NCI-H1048 (cell line): Measurements from ENCODE around the gene RPL18A.

ENCODE experiments used
- DNase-seq: peaks from one replicate; lab custom pipeline; 2025; lab: John Stamatoyannopoulos, UW

RPL18A gene

DNA sequence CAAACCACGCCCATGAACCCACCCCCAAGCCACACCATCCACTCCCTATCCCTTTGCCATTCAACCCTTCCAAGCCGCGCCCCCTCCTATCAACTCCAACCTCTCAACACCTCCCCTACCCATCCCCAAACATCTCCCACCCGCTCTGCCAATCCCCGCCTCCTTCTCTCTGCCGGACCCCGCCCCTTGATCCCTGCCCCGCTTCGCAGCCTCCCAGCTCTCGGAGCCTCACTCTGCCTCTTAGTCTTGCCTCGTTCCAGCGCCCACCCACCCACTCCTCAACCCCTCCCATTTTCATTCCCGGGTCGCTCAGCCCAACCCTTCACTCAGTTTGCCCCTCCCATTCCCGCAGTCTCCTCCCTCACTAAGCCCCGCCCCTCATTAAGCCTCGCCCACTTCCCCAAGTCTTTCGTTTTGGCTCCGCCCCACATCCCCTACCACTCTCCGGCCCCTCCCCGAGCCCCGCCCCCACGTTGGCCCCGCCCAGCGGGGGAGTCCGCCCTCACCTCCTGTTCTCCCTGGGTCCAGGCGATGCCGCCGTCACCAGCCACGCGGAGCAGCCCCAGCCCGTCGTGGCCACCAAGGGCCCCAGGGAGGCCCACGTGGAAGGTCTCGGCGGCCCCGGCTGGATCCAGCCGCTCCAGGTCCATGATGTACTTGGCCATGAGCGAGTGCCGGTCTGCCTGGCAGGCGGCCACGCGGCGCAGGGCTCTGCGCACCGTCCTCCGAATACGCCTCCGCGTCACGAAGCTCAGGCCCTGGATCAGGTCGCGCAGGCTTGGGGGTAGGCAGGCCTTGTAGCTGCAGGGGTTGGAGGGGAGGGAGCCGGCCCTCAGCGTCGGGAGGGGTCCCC lies 17.7 kb upstream of the RPL18A start:
- peak; percentile 81 for DNase-seq

DNA sequence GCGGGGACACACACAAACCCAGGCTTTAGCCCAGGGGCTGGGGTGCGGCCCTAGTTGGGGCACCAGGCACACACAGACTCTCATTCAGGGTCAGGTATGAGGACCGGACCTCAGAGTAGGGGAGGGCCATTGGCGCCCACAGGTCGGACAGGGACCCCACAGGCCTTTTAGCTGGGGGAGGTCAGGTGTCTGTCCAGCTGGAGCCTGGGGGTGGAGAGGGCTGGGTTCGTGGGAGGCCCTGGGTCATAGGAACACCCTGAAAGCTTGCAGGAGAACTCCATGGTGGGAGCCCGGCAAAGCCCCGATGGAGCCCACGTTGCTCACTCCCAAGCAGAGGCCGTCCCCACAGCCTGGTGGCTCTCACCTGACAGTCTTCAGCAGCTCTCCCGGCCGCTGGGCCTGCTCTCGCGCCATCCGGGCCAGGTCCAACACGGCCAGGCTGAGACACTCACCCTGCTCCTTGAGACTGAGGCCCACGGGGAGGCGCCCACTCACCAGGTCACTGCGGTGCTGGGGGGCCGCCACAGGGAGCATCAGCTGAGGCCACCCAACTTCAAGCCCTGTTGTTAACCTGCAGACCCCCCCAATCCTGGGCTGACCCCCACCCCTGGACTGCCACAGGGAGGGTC lies 16.9 kb upstream of the RPL18A start:
- DNase-seq: no peak

DNA sequence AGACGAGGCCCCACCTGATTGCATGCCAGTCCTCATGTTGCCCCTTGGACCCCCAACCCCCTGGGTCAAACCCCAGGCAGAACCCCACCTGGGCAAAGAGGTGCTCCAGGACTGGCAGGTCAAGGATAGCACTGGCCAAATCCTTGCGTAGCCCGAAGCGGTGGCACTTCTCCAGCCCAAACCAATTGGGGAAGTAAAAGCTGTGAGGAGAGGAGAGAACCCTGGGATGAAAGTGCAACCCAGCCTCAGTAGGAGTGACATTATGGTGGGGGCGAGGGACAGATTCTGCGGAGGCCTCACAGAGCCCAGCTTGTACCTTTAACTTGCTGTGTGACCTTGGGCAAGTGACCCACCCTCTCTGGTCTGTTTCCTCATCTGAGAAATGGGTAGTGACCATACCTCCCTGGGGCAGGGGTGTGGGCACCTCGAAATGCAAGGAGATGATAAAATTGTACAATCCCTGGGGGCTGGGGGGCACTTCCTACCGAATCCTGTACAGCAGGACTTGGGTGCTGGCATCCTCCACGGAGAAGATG lies 16.4 kb upstream of the RPL18A start:
- no peak for DNase-seq

DNA sequence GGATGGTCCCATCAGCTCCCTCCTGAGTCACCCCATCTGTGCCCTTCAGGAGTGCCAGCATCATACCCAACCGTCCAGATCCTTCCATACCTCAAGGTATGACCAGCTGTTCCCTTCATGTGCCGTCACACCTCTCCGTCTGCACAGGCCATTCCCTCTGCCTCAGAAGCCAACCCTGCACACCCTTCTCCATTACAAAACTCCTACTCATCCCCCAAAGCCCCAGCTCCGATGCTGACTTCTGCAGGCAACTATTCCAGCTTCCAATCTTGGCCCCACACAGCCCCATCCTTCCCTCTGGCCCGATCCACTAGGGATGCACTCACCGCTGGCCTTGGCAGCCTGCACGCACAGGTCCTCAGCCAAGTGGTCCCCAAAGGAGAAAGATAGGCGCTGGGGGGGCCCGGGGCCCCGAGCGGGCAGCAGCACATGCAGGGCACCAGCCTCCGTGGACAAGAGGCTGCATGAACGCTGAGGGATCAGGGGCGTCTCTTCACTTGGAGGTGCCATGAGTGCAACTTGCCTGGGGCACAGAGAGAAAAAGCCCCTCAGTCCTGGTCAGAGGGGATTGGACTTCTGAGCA lies 15.7 kb upstream of the RPL18A start:
- no peak for DNase-seq

DNA sequence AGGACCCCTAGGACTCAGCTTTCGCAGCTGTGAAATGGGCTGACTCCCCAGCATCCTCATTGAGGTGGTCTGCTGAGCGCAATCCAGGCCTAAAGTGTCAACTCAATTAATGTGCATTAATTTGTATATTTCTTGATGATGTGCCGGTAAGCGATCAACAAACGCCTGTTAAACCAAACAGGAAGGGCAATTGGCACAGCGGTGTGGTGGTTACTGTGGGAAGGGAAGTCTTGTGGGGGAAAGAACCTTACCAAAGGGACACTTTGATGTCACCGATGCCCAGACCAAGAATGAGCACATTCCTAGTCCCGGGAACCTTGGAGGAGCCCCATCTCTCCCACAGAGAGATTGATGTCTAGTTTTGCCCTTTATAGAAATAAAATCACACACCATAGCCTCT lies 13.6 kb upstream of the RPL18A start:
- no peak for DNase-seq

DNA sequence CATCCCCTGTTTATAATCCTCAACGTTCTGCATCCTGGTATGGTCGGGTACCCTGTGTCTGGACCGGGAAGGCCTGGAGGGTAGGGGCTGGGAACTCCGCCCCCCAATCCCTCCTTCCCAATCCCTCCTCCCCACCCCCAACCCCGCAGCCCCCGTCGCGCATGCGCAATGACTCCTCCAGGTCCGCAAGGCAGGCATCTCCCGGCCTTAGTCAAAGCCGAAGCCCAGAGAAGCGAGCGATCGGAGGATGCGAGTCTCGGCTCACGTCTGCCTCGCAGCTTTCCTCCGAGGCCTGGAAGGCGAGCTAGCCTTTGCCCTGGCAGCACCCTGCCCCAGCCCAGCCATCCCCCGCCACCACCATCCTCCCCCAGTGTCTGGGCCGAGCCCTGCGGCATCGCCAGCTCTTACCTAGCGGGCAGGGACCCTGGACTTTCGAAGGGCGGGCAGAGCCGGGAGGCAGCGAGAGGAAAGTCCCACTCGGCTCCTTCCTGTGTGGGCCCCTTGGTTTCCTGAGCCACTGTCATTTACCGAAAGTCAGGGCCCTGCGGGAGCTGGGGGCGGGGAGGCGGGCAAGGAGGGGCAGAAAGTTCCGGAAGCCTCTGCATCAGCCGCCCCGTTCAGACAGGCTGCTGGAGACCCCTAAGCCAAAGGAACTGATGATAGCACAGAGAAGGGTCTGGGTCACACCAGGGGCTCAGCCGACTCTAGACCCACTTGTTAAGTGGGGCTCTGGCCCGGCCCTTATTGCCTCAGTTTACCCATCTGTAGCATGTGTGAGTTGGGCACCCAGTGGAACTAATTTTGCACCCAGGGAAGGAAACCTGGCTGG lies 12.0 kb upstream of the RPL18A start, which contains the start of gene JAK3:
TSS of gene JAK3 (minus strand) at position 445 of the 829 bp plus-strand sequence. CDS start 3,565 bp downstream, outside the sequence.
- DNase-seq: no peak

DNA sequence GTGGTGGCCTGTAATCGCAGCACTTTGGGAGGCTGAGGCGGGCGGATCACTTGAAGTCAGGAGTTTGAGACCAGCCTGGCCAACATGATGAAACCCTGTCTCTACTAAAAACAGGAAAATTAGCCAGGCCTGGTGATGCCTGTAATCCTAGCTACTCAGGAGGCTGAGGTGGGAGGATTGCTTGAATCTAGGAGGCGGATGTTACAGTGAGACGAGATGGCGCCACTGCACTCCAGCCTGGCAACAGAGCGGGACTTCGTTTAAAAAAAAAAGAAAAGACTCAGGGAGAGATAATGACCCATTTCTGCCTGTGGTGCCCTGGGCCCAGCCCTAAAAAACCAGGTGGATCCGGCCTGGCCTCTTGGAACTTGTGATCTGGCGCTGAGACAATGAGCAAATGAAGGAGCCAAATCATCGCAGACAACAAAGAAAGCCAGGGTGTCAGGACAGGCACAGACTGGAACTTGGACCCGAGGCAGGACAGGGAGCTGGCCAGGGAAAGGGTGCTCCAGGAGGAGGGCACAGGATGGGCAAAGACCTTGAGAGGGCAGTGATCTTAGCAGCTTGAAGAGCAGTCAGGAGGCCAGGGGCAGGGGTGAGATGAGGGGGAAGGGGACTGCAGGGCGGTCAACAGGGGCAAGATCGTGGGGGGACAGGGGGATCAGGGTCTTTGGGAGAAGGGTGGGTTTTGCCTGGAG lies 11.0 kb upstream of the RPL18A start:
- no peak for DNase-seq

DNA sequence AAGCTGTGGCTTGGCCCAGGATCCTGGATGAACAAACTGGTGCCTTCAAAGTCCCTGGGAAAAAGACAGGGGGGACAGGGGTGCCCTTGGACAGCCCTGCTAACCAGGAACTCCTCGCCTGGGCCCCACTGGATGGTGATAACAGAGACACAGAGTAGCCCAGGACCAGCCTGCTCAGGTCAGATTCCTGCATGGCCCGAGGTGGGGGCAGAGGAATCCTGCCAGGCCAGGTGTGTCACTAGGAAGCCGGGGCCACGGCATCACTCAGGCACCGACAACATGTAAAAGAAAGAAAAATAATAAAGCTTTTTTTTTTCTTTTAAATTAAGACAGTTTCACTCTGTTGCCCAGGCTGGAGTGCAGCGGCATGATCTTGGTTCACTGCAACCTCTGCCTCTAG lies 5.6 kb upstream of the RPL18A start:
- DNase-seq: no peak

DNA sequence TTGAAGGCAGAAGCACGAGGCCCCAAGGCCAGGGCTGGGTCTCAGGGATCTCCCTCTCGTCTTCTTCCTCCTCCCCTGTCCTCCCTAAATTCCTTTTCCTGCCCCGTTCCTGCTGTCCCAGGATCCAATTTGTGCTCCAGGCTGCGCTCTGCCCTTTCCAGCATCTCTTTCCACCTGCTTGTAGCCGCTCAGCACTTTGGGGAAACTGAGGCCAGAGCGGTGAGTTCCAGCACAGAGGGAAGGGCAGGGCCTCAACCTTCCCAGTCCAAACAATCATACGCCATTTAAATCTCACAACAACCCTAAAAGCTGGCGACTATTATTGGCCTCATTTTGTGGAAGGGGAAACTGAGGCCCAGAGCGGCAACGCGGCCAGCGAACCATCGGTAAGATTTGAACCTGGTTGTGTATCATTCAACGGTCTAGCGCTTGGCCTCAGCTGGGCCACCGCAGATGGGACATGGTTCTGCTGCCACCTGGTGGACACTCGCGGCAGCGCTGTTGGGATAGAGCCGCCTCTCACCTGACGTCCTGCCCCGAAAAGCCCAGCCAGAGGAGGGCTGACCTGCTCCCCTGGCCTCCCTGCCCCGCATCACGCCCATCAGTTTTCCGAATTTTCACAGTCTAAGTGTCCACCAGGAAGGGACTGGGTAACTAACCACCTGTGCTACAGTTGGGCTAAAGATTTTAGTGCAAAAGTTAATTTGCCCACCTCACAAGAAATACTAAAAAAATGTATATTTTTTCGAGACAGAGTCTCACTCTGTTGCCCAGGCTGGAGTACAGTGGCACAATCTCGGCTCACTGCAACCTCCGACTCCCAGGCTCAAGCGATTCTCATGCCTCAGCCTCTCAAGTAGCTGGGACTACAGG lies 4.2 kb upstream of the RPL18A start:
- DNase-seq: no peak

DNA sequence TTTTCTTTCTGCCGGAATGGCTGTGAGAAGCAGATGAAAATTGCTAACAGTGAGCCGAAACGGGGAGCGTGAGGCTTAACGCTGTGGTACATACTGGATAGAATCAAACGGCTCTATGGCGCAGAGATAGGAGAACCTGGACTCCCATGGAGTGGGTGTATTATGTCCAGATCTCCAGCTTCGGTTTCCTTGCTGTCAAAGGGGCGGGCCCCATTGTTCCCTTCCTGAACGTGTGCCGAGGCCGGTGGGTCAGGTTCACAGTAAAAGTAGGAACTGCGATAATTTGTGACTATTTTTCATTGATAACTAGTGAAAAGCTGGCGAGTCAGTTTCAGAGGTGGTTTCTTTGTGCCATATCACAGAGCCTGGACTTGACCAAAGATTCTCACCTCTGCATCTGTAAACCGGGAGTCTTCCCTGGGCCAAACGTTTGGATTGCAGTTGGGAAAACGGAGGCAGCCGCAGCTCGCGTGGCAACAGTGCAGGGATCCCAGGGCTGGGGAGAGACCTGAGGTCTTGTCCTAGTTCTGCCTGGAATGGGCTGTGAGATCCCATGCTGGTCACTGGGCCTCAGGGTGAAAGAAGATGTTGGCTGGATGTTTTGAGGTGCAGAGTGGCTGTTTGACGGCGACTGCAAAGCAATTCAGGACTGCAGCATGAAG lies 752 bp downstream of the RPL18A start:
- no peak for DNase-seq

DNA sequence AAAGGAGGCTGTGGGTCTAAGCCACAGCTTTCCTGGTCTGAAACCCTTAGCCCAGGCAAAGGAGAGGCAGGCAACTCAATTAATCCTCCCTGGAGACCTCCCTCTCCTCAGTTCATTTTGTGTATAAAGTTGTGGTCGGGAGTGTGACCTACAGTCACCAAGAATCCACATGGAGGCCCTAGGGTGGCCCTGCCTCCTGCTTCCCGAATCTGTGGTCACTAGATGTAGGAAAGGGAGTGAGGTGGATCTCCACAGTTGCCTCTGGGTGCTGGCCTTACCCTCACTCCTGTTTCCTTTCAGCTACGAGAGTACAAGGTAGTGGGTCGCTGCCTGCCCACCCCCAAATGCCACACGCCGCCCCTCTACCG lies 1.3 kb downstream of the RPL18A start:
- DNase-seq: no peak

DNA sequence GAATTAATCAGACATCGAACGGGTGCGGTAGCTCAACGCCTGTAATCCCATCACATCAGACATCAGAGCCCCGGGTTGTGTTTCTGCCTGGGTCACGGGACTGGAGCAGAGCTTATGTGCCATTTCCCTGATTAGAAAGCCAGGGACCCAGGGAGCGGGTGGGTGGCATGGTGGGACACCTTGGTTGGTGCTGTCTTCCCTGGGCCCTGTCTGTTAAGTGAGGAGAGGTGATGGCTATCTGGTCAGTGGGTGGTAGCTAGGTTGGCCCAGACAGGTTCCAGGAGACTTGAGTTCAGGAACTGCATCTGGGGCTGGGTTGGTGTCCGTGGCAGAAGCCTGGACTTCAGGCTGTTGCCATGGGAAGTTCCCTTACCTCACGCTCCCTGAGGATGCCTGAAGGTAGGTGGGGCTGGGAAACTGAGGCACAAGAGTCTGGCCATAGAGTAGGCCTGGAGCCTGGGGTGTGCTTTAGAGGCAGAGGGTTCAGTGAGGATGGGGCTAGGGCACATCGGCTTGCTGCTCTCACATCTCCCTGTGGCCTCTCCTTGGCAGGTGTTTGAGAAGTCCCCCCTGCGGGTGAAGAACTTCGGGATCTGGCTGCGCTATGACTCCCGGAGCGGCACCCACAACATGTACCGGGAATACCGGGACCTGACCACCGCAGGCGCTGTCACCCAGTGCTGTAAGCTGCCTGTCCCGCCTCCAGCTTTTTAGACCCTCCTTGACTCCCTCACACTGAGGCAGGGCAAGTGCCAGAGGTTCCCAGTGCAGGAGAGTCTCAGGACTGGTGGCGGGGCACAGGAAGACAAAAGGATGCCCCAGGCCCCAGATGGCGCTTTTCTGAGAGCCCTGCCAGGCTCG lies 2.1 kb downstream of the RPL18A start:
- no peak for DNase-seq

DNA sequence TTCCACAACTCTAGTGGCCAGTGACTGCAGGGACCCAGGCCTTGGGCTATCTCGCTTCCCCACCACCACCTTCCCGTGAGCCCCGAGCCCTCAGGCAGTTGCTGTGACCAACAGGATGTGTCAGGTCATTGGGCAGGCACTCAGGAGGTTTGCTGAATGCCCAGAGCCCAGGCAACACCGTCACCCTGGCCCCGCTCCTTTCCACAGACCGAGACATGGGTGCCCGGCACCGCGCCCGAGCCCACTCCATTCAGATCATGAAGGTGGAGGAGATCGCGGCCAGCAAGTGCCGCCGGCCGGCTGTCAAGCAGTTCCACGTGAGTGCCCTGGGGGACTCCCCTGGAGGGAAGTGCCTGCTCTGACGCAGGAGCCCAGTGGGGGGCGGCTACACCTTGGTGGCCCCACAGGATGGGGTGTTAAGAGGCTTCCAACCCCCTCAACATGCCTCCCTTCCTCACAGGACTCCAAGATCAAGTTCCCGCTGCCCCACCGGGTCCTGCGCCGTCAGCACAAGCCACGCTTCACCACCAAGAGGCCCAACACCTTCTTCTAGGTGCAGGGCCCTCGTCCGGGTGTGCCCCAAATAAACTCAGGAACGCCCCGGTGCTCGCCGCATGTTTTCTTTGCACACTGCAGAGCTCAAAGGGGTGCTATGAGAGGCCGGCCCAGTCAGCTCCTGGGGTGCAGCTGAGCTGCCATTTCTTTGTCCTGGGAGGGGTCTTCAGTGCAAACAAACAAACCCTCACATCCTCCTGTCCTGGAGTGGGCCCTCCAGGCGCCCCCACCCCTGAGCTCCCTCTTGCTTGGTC lies 3.2 kb downstream of the RPL18A start:
- no peak for DNase-seq

DNA sequence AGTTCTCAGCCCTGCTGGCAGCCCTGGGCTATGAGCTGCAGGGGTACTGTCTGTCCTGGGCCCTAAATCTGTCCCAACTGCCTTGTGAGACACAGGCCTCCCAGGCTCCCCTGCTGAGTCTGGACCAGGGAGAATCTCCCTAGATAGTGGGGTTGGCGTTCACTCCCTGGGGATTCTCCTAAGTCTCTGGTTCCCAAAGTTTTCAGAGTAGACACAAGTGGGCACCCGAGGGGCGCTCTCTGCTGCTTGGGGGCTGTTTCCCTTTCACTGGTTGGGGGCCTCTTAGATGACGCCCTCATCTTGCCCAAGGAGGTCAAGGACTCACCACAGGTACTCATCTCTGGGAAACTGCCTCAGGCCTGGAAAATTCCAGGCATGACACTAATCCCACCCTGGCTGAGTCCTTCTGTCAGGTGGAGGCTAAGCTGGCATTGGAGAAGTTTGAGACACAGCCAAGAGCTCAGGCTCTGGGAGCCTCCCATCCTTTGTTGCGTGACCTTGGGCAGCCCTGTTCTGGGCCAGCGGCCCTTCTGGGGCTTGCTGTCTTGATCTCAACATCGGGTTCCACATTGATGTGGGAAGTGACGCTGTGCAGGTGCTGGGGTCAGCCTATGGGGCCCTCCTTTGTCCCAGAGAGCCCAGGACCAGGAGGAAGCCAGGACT lies 3.9 kb downstream of the RPL18A start:
- DNase-seq: no peak

DNA sequence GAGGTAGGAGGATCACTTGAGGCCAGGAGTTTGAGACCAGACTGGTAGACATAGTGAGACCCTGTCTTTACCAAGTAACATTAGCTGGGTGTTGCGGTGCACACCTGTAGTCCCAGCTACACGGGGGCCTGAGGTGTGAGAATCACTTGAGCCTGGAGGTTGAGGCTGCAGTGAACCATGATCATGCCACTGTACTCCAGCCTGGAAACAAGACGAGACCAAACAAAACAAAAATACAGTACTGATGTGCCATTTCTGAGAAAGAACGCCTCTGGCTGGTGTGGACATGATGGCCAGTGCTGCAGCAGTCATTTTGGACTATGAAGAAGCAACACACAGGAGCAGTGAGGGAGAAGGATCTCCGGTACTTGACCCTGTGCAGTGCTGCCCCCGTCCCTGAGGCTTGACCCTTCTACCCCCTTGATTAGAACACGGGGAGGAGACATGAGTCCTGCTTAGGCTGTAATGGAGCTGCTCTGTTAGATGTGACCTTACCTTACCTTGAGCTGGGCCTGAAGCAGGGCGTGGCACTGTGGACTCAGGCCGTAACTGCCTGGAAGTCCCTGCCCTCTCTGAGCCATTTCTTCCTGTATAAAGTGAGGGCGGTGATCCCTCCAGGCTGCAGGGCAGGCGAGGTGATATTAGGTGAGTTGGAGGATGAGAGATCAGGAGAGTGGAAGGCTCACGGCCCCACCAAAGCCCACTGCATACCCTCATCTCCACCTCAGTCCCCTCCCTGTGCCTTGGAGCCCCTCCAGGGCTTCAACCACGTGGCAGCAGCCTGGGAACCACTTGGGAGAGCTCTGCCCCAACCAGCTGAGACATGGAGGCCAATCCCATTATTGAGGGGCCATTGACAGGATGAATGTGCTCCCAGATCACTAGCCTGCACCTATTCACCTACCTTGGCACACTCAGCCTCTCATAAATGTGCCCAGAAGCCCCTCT lies 5.9 kb downstream of the RPL18A start:
- DNase-seq: no peak

DNA sequence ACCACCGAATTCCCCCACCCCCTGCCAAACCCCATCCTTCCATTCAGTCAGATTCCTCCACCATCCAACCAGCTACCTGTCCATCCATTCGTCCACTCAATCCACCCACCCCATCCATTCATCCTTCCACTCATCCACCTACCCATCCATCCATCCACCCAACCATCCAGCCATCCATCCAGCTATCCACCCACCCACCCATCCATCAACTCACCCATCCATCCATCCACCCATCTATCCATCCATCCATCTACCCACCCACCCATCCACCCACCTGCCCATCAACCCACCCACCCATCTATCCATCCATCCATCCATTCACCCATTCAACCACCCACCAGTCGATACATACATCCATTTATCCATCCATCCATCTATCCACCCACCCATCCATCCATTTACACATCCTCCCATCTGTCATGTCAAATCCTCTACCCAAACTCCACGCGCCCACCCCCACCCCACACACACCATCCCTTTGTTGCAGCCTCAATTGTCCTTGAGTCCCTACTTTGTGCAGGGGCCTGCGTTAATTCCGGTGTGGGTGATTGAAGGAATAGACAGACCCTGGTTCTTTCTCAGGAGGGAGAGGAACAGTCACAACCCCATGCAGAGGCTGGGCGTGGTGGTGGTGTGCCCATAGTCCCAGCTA lies 6.7 kb downstream of the RPL18A start:
- DNase-seq: no peak
